GM19463 (cell line): ENCODE data around the gene GPR55.

Experiments used
- ATAC-seq: cut with Tn5 transposase; IDR thresholded peaks from one replicate; pipeline ENCODE4 v1.9.1; 2021; ENCODE audit warnings: mild to moderate bottlenecking, moderate library complexity; ENCODE audit not compliant: unreplicated experiment

GPR55 gene

GRCh38 chr2:230902180-230902899 lies 22.7 kb downstream of the GPR55 start:
- peak; percentile 70 for ATAC-seq

DNA sequence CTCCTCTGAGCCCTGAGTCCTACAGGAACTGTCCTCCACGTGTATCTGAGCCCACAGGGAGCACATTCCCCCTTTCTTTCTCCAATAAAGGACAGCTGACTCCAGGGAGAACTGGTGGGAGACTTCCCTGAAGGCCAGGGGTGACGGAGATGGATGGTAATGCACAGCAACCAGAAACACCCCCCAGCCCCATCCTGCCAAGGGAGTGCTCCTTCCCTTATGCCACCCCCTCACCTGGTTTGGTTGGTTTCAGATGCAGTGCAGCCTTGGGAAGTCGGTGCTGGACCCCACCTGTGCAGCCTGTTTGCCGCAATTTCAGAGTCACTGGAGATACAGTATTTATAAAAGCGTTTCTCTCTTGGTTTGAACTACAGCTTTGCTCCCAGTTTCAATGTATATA lies 24.0 kb downstream of the GPR55 start:
- no peak for ATAC-seq

- ATAC-seq, result no peak
Measured at GRCh38 chr2:230900336-230900995, 24.6 kb downstream of the GPR55 start.

- ATAC-seq, result no peak
Measured at GRCh38 chr2:230899786-230900185, 25.3 kb downstream of the GPR55 start.

DNA sequence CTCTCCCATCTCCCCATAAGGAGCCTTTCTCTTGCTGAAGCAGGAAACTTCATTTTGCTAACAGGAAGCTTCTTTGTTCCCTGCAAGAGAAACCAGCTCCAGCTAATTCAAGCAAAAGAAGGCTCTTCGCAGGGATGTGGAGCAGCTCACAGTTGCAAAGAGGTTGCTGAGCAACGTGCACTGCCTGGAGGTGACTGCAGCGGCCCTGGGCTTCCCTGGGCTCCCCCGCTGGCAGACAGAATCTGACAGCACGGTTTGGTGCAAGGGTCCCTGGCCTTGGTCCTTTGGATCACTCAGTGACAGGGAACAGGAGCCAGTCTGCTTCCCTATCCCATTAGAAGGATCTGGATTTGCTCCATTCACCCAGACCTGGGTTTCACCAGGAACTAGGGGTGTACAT lies 25.8 kb downstream of the GPR55 start:
- no peak for ATAC-seq

- no peak for ATAC-seq
Measured at GRCh38 chr2:230898713-230899091, 26.3 kb downstream of the GPR55 start.

DNA sequence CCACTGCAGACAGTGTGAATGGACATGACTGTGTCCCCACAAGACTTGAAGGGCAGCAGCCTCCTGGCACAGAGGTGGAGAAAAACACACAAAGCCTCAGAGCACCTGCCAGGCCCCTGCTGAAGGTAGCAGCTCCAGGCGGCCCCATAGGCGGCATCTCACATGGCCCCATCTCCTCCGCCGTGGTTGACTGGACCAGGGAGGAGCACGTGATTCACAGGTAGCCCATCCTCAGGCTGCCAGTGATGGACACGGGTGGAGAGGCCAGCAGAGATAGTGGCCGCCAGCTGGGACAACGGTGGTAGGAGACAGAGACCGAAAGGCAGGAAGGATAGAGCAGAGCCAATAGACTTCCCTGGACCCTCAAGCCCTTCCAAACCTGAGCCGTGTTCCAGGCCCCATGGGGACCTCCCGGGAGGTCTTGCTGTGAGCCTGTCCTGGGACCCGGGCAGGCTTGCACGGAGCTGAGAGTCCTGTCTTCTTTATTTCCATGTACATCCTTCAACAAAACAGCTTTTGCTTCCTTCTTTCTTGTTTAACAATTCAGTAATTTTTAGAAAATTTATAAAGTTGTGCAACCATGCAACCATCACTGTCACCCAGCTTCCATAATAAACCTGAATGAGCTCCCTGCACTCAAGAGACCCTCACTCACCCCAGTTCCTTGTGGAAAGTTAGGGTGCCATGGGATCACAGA lies 26.9 kb downstream of the GPR55 start:
- ATAC-seq, result no peak

- ATAC-seq, result no peak
Measured at GRCh38 chr2:230896346-230897115, 28.5 kb downstream of the GPR55 start.

GRCh38 chr2:230895536-230896345 lies 29.3 kb downstream of the GPR55 start:
- ATAC-seq, result no peak

GRCh38 chr2:230893841-230894781 lies 30.9 kb downstream of the GPR55 start:
- peak; percentile 38 for ATAC-seq

- ATAC-seq, result peak; percentile 77
Measured at GRCh38 chr2:230893338-230893737, 31.7 kb downstream of the GPR55 start.

DNA sequence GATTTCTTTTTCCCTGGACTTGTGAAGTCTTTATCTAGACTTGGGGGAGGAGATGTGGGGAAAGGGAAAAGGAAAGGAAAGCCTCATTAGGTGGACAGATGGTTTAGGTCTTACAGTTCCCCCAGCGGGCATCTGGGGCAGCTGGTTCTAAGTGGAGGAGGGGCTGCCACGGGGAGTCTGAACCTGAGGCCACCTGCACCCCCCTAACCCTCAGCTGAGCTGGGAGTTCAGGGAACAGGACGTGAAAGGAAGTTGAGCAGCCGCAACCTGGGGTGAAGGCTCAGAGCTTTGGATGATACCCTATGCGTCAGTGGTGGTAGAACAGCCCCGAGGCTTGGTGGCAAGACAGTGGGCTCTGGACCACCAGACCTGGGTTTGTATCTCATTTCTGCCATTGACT lies 33.5 kb downstream of the GPR55 start:
- ATAC-seq, result no peak

DNA sequence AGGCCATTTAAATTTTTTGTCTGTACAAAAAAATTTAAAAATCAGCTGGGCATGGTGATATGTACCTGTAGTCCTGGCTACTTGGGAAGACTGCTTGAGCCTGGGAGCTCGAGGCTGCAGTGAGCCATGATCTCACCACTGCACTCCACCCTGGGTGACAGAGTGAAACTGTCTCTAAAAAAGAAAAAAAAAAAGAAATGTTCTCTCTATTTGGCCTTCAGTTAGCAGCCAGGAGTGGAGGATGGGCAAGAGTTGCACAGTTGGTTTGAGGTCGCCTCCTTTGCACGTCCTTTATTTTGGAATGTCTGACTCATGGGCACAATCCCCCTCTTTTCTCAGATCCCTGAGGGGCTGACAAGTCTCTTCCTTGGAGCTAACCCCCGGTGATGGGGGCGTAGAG lies 34.0 kb downstream of the GPR55 start:
- ATAC-seq, result no peak

GRCh38 chr2:230890646-230891045 lies 34.4 kb downstream of the GPR55 start:
- no peak for ATAC-seq

- ATAC-seq, result no peak
Measured at GRCh38 chr2:230889911-230890601, 35.0 kb downstream of the GPR55 start.

DNA sequence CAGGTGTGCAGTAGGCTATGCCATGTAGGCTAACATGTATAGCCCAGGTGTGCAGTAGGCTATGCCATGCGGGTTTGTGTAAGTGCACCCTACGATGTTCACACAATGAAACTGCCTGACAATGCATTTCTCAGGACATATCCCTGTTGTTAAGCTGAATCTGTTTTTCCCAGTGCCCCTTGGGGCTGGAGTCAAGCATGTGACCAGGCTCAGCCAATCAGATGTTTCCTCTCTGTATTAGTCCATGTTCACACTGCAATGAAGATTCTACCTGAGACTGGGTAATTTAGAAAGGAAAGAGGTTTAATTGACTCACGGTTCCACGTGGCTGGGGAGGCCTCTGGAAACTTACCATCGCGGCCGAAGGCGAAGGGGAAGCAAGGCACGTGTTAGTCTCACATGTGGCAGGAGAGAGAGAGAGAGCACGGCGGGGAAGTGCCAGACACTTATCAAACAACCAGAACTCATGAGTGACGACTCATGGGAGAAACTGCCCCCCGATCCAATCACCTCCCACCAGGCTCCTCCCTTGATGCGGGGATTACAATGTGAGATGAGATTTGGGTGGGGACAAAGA lies 36.1 kb downstream of the GPR55 start:
- ATAC-seq, result no peak

DNA sequence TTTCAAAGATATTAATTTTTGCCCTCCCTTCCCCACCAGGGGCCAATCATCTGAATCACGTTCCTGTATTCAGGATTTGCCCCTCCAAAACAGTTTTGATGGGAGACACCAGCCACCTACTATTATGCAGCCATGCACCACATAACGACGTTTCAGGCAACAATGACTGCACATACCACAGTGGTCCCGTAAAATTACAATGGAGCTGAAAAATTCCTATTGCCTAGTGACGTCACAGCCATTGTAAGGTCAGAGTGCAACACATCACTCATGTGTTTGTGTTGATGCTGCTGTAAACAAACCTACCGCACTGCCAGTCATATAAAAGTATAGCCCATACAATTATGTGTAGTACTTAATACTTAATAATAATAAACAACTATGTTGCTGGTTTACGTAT lies 37.7 kb downstream of the GPR55 start:
- no peak for ATAC-seq

DNA sequence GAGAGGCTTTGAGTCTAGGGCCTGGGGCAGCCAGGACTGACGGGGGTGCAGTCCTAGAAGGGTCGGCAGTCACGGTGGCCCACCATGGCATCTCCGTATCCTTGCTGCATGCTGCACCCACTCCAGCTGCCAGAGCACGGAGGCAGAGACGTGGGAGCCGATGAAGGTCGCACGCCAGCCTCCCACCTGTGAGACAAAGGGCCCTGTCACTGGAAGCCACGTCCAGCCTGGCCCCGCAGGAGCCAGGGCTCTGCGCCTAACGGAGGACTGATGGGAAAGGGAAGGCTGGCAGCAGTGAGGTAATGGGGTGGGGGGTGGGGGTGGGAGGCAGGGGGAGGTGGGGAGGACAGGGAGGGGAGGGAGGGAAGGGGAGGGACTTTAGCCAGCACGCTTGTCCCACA lies 38.4 kb downstream of the GPR55 start:
- no peak for ATAC-seq
